Measurements from ENCODE around the gene GAREM1.

The GAREM1 gene

DNA sequence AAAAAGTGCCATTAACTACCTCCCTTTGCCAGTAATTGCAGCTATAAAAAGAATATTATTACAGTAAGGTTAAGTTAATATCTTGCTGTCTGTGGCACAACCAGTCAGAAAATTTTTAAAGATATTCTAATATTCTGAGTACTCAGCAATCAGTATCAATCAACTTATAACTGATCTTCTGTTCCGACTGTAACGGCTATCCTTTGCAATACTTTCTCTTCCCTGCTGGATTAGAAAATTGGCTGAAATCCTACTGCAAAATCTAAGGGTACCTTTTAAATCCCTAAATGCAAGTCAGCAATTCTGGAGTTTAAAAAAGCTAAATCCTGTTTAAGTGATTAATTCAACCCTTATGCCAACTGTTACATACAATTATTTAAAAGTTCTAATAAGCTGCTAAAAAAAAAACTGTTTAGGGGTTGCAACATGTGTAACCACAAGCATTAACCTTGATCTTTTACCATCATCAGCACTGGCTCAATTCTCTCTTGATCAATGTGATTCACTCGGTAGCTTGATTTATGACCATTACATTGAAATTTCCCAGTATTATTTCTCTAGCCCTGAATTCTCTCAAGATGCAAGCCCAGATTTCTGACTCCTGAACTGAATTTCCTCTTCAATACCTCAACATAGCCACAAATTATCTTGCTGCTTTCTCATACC, 20.5 kb downstream of the GAREM1 start:
- H3K4me3 Mint-ChIP-seq = no peak overlapping the region
- no peak overlapping the region for H3K27ac Mint-ChIP-seq (ENCODE audit: low read depth)
- DNase-seq (ENCODE audit: low spot score in 2 of 2) (no peak), ATAC-seq (replicated peaks; ENCODE audit: extremely low read depth, poor library complexity, severe bottlenecking) (no peak)
- H3K4me1 Mint-ChIP-seq = no peaks in the 10 kb centered on the region
- H3K27me3 Mint-ChIP-seq = peaks cover 34% of the 10 kb centered on the region
- H3K9me3 Mint-ChIP-seq = no peaks in the 10 kb centered on the region
- H3K36me3 Mint-ChIP-seq (ENCODE audit: insufficient read depth) = no peaks in the 10 kb centered on the region

DNA sequence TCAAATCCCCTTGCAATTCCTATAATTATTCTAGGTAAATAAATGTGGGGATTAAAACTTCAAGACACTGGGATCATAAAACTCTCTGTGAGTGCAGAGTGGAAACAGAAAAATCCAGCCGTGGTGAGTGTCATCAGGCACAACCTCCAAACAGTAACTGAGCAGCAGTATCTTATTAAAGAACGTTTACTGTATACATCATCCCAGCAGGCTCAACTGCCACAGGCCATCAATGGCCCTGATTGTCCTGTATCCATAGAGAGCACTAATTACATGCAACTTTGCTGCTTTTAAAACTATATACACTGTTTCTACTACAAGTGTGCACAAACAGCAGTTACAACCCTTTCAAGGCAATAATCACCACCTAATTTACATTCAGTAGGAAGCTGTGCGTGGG, 23.9 kb downstream of the GAREM1 start:
- Mint-ChIP-seq H3K27ac (ENCODE audit: low read depth) (no peak overlapping the region), H3K9me3 (no peaks in the 10 kb centered on the region), H3K27me3 (peaks cover 11% of the 10 kb centered on the region), H3K36me3 (ENCODE audit: insufficient read depth) (no peaks in the 10 kb centered on the region), H3K4me1 (no peaks in the 10 kb centered on the region), H3K4me3 (no peak overlapping the region)
- no peak for DNase-seq (ENCODE audit: low spot score in 2 of 2)
- no peak for ATAC-seq (replicated peaks; ENCODE audit: extremely low read depth, poor library complexity, severe bottlenecking)

DNA sequence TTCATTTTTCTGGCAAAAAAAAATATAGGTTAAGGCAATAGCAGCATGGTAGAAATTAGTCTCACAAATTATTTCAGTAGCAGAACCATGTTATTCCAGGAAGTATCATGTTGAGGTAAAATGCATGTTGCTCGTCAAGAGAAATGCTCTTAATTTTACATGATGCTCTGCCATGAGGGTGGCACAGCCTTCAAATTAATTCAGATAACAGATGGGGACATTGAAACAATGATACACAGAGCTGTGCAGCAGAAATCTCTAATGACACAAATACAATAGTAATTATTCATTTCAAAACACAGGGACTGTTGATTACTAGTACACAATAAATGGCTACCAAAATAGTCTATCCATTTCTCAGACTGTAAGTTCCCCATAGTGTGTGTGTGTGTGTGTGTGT, 24.8 kb downstream of the GAREM1 start:
- DNase-seq (ENCODE audit: low spot score in 2 of 2) (no peak), ATAC-seq (replicated peaks; ENCODE audit: extremely low read depth, poor library complexity, severe bottlenecking) (no peak)
- Mint-ChIP-seq H3K4me1 (no peaks in the 10 kb centered on the region), H3K27ac (ENCODE audit: low read depth) (no peak overlapping the region), H3K9me3 (no peaks in the 10 kb centered on the region), H3K36me3 (ENCODE audit: insufficient read depth) (no peaks in the 10 kb centered on the region), H3K4me3 (no peak overlapping the region), H3K27me3 (peaks cover 11% of the 10 kb centered on the region)

DNA sequence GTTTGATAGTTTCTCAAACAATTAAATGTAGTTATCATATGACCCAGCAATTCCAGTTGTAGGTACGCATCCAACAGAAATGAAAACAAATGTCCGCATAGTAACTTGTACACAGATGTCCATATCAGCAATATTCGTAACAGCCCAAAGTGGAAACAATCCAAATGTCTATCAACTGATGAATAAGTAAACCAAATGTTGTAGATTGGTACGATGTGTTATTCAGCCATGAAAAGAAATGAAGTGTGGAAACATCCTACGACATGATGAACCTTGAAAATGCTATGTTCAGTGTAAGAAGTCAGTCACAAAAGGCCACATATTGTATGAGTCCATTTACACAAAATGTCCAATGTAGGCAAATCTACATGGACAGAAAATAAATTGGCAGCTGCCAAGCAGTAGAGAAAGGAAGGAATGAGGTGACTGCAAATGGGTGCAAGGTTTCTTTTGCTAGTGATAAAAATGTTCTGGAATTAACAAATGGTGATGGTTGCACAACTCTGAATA, 26.9 kb downstream of the GAREM1 start:
- Mint-ChIP-seq H3K27ac (ENCODE audit: low read depth) (no peak overlapping the region), H3K27me3 (peaks cover 25% of the 10 kb centered on the region), H3K9me3 (no peaks in the 10 kb centered on the region), H3K4me1 (no peaks in the 10 kb centered on the region), H3K4me3 (no peak overlapping the region), H3K36me3 (ENCODE audit: insufficient read depth) (peaks cover 2% of the 10 kb centered on the region)
- DNase-seq (ENCODE audit: low spot score in 2 of 2) (no peak), ATAC-seq (replicated peaks; ENCODE audit: extremely low read depth, poor library complexity, severe bottlenecking) (no peak)

DNA sequence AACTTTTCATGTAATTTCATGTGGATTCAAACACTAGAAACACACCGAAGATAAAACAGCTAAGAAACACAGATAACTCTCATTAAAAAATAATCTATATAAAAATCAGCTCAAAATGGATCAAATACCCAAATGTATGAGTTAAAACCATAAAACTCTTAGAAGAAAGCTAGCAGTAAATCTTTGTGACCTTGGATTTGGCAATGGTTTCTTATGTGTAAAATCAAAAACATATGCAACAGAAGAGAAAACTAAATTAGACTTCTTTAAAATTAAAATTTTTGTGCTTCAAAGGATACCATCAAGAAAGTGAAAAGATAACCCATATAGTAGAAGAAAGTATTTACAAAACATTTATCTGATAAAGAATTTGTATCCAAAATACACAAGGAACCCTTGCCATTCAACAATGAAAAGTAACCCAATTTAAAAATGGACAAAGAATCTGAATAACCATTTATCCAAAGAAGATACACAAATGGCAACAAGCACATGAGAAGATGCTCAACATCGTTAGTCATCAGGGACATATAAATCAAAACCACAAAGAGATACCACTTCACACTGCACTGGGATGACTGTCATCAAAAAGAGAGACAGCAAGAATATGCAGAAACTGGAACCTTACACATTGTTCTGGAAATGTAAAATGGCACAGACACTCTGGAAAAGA, 27.5 kb downstream of the GAREM1 start:
- DNase-seq (ENCODE audit: low spot score in 2 of 2) = no peak
- Mint-ChIP-seq H3K4me3 (no peak overlapping the region), H3K27me3 (peaks cover 25% of the 10 kb centered on the region), H3K27ac (ENCODE audit: low read depth) (no peak overlapping the region), H3K4me1 (no peaks in the 10 kb centered on the region), H3K9me3 (no peaks in the 10 kb centered on the region), H3K36me3 (ENCODE audit: insufficient read depth) (peaks cover 2% of the 10 kb centered on the region)
- no peak for ATAC-seq (replicated peaks; ENCODE audit: extremely low read depth, poor library complexity, severe bottlenecking)

DNA sequence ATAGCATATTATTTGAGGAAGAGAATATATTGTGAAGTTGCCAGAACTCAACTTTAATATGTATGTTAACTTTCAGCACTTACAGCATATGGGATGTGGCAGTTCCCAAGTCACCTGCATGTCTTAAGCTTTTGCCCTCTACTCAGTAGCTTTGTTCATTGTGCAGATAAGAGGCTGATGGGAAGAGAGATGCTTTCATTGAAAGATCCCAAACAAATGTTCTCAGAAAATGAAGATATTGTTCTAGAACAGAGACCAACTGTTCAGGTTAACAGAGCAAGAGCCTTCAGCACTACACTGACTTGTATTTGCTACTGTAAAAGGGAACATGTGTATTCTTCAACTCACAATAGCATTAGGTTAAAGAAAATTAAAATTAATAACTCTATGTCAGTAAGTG, 28.1 kb downstream of the GAREM1 start:
- no peak for DNase-seq (ENCODE audit: low spot score in 2 of 2)
- H3K9me3 Mint-ChIP-seq = no peaks in the 10 kb centered on the region
- ATAC-seq (replicated peaks; ENCODE audit: extremely low read depth, poor library complexity, severe bottlenecking) = no peak
- H3K4me3 Mint-ChIP-seq = no peak overlapping the region
- H3K36me3 Mint-ChIP-seq (ENCODE audit: insufficient read depth) = peaks cover 2% of the 10 kb centered on the region
- H3K27ac Mint-ChIP-seq (ENCODE audit: low read depth) = no peak overlapping the region
- H3K4me1 Mint-ChIP-seq = no peaks in the 10 kb centered on the region
- peaks cover 25% of the 10 kb centered on the region for H3K27me3 Mint-ChIP-seq

DNA sequence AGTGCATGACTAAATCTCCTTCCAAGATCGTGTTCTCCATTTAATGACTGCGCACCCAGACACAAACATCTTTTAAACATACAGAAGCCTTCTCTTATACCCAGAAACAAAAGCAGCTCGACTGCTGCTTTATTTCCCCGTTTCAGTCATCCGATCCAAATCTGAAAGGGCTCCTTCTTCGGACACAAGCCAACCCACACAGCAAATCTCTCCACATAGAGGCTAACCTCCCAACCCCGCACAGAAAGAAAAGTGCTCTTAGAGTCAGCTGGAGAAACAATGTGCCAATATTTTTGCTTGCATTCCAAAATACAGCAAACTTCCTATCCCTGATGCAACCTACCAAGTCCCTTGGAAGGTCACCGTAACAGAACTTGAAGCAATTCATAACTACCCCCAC, 29.1 kb downstream of the GAREM1 start:
- no peak overlapping the region for H3K4me3 Mint-ChIP-seq
- no peak overlapping the region for H3K27ac Mint-ChIP-seq (ENCODE audit: low read depth)
- H3K27me3 Mint-ChIP-seq = peaks cover 25% of the 10 kb centered on the region
- no peak for DNase-seq (ENCODE audit: low spot score in 2 of 2)
- peaks cover 2% of the 10 kb centered on the region for H3K36me3 Mint-ChIP-seq (ENCODE audit: insufficient read depth)
- H3K4me1 Mint-ChIP-seq = no peaks in the 10 kb centered on the region
- no peaks in the 10 kb centered on the region for H3K9me3 Mint-ChIP-seq
- ATAC-seq (replicated peaks; ENCODE audit: extremely low read depth, poor library complexity, severe bottlenecking) = no peak

DNA sequence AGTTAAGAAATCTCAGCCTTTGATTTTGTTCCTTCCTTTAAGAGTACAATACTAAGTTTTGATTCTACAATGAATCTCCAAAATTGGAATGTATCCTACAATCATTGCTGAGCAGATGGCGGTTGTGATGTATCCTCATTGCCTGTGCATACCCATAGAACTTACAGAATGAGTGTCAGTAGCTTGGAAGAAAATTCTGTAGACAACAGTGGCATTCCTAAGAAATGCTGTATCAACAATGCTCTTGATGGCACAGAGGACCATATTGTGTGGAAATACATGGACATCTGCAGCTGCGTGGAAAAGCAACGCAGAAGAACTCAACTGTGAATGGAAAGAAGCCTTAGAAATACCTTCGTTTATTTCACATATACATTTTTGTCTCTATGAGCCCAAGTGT, 30.2 kb downstream of the GAREM1 start:
- ATAC-seq (replicated peaks; ENCODE audit: extremely low read depth, poor library complexity, severe bottlenecking) (no peak), DNase-seq (ENCODE audit: low spot score in 2 of 2) (no peak)
- H3K36me3 Mint-ChIP-seq (ENCODE audit: insufficient read depth) = peaks cover 2% of the 10 kb centered on the region
- H3K4me1 Mint-ChIP-seq = no peaks in the 10 kb centered on the region
- H3K4me3 Mint-ChIP-seq = no peak overlapping the region
- H3K27me3 Mint-ChIP-seq = peaks cover 25% of the 10 kb centered on the region
- H3K27ac Mint-ChIP-seq (ENCODE audit: low read depth) = no peak overlapping the region
- no peaks in the 10 kb centered on the region for H3K9me3 Mint-ChIP-seq

DNA sequence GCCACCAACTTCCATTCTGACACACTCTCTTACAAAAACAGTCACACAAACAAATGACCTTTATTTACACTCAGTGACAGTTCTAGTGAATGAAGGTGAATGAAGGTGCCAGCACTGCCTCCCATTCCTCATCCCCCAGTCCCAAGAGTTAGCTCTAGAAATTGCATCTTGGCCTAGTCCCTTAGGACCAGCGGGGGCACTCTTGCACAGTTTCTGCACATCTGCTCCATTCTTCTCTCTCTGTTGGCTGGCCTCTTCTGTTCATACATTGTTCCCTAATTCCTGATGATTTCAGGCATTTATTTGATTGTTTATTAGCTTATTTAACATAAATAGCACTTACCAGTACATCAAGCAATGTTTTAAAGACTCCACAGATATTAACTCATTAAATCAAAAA, 30.9 kb downstream of the GAREM1 start:
- H3K36me3 Mint-ChIP-seq (ENCODE audit: insufficient read depth) = peaks cover 2% of the 10 kb centered on the region
- H3K4me3 Mint-ChIP-seq = no peak overlapping the region
- H3K27ac Mint-ChIP-seq (ENCODE audit: low read depth) = no peak overlapping the region
- DNase-seq (ENCODE audit: low spot score in 2 of 2) (no peak), ATAC-seq (replicated peaks; ENCODE audit: extremely low read depth, poor library complexity, severe bottlenecking) (no peak)
- H3K9me3 Mint-ChIP-seq = no peaks in the 10 kb centered on the region
- H3K27me3 Mint-ChIP-seq = peaks cover 25% of the 10 kb centered on the region
- no peaks in the 10 kb centered on the region for H3K4me1 Mint-ChIP-seq

DNA sequence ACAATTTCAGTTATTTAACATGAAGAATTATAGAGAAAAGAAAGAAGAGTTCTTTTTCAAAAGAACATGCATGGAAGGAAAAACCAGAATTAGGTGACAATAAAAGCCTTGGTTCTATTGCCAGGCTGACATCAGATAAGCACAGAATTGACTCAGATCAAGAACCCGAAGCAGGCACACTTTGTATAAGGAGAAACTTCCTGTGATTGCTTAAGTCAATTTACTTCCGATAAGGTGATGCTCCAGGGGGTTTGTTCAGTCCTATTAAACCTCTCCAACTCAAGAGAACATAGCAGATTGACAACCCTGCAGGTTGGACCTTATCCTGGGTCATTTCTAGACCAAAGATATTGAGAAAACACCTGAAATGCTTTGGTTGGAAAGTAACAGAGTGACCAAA, 31.4 kb downstream of the GAREM1 start:
- Mint-ChIP-seq H3K27ac (ENCODE audit: low read depth) (no peak overlapping the region), H3K4me3 (no peak overlapping the region), H3K36me3 (ENCODE audit: insufficient read depth) (peaks cover 2% of the 10 kb centered on the region), H3K9me3 (no peaks in the 10 kb centered on the region), H3K4me1 (no peaks in the 10 kb centered on the region), H3K27me3 (peaks cover 25% of the 10 kb centered on the region)
- ATAC-seq (replicated peaks; ENCODE audit: extremely low read depth, poor library complexity, severe bottlenecking) (no peak), DNase-seq (ENCODE audit: low spot score in 2 of 2) (no peak)

DNA sequence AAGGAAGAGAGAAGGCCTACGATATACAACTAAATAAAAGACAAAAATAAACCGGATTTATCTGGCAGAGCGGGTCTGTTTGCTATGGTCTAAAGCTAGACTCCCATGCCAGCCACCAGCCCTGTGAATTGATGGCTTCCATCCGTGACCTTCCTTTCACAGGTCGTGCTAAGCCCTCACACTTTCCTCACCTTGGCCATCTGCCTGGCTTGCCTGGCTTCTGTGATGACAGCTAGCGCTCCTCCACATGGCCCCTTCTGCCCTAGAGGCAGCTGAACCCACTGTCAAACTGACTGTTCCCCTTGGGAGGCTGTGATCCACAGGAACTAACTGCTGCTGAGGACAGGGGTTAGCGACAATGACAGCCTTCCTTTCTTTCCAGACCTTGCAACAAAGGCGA, 32.5 kb downstream of the GAREM1 start:
- DNase-seq (ENCODE audit: low spot score in 2 of 2) (no peak), ATAC-seq (replicated peaks; ENCODE audit: extremely low read depth, poor library complexity, severe bottlenecking) (no peak)
- Mint-ChIP-seq H3K36me3 (ENCODE audit: insufficient read depth) (peaks cover 2% of the 10 kb centered on the region), H3K27ac (ENCODE audit: low read depth) (no peak overlapping the region), H3K27me3 (peaks cover 26% of the 10 kb centered on the region), H3K9me3 (no peaks in the 10 kb centered on the region), H3K4me1 (no peaks in the 10 kb centered on the region), H3K4me3 (no peak overlapping the region)

DNA sequence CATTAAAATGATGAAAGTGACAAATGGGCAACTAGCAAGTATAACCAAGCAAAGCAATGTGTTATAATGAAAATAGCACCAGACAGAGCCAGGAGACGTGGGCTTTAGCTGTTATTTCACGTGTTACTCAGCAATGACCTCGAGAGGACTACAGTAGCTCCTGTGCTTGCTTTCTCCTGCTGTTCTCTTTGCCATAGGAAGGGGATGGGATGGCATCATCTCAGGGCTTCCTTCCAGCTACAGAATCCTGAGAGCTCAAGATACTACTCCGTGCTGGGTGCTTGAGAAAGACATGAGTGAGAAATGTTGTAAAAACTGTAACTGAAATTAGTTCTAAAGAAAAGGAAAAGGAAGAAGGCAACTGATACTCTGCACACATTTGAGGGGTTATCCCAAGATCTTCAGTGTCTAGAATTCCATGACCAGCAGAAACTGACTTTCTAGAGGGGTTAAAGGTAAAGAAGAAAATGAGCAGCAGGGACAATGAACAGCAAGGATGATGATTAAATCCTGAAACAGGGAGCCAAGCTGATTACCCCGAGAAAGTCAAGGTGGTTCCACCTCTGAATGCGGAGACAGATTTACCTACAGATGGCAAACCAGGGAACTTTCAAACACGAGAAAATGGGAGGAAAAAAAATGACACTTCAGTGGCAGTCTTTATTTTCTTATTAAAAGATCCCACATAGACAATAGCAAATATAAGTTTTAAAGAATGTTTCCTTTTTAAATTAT, 33.4 kb downstream of the GAREM1 start:
- H3K27me3 Mint-ChIP-seq = peaks cover 35% of the 10 kb centered on the region

More for the DNA sequence above, 33.4 kb downstream of the GAREM1 start:
- Mint-ChIP-seq H3K9me3 (peaks cover 5% of the 10 kb centered on the region), H3K4me3 (no peak overlapping the region), H3K36me3 (ENCODE audit: insufficient read depth) (peaks cover 2% of the 10 kb centered on the region), H3K4me1 (no peaks in the 10 kb centered on the region), H3K27ac (ENCODE audit: low read depth) (no peak overlapping the region)
- DNase-seq (ENCODE audit: low spot score in 2 of 2) = no peak
- ATAC-seq (replicated peaks; ENCODE audit: extremely low read depth, poor library complexity, severe bottlenecking) = no peak

Data from central memory CD8-positive, alpha-beta T cell (primary cell).